A549 (cell line): ENCODE measurements around the gene TTC1. TPM values are rescaled to one million over a fixed set of nuclear protein-coding genes. Genes with fewer than 3 reads are reported as not detected.

Experiments used
- ATAC-seq, 2 experiments: fragments of 200-7000 bp in 1 of 2; fragments of >200 bp in 1 of 2; cut with Nextera tagmentation in 1 of 2; cut with Tn5 transposase in 1 of 2; 3 replicates each; pipeline versions ENCODE4 v1.8.0 to v1.9.1; 2018 to 2020; ENCODE audit warnings: mild to moderate bottlenecking in 1 of 2, moderate library complexity in 1 of 2
- CTCF ChIA-PET: fragments of 300-600 bp; sonication (Branson Sonifier 250); formaldehyde crosslinking; extraction: SDS; loops from one replicate; lab custom pipeline; 2021; ENCODE audit warnings: antibody characterized with exemption, inconsistent platforms; lab: Yijun Ruan, JAX
- POLR2A ChIA-PET: fragments of 350-600 bp; formaldehyde crosslinking; extraction: SDS; loops from one replicate; lab custom pipeline; 2021; ENCODE audit warnings: antibody characterized with exemption, inconsistent platforms; lab: Yijun Ruan, JAX
- DNase-seq, 2 experiments: peaks; one replicate each; pipeline versions ENCODE4 v3.0.0 to v3.0.0-alpha.2; 2011 to 2016; ENCODE audit warnings: low read depth in 1 of 2, low spot score in 1 of 2
- FAIRE-seq: peaks from 2 replicates; lab custom pipeline; 2011; peaks lifted over from hg19 to GRCh38; lab: Jason Lieb, UNC
- H3K27ac ChIP-seq, 2 experiments: fragments of >200 bp; sonication (Bioruptor Twin); formaldehyde crosslinking; 3 replicates each; pipeline ENCODE4 v1.5.1; 2016 to 2017
- H3K4me1 ChIP-seq: fragments of >200 bp; sonication (Bioruptor Twin); formaldehyde crosslinking; 3 replicates; pipeline ENCODE4 v1.6.1; 2016
- H3K4me2 ChIP-seq: fragments of >200 bp; sonication (Bioruptor Twin); formaldehyde crosslinking; 3 replicates; pipeline ENCODE4 v1.6.1; 2016
- H3K4me3 ChIP-seq: fragments of >200 bp; sonication (Bioruptor Twin); formaldehyde crosslinking; 3 replicates; pipeline ENCODE4 v1.5.1; 2016
- H3K9me3 ChIP-seq: fragments of >200 bp; sonication (Bioruptor Twin); formaldehyde crosslinking; 3 replicates; pipeline ENCODE4 v1.6.1; 2016
- CBX2 ChIP-seq: fragments of 200-600 bp; sonication (generic); IDR thresholded peaks from 2 replicates; pipeline ENCODE4 v1.6.1; 2016; ENCODE audit warnings: low read depth, mild to moderate bottlenecking, borderline replicate concordance
- CBX8 ChIP-seq: fragments of 200-600 bp; sonication (generic); IDR thresholded peaks from 2 replicates; pipeline ENCODE4 v1.6.1; 2016
- CHD2 ChIP-seq: fragments of 150-350 bp; IDR thresholded peaks from 2 replicates; pipeline ENCODE4 v1.6.1; 2014; ENCODE audit warnings: low read length; ENCODE audit not compliant: partially characterized antibody
- CHD4 ChIP-seq: fragments of 200-600 bp; sonication (generic); IDR thresholded peaks from 2 replicates; pipeline ENCODE4 v1.6.1; 2016; ENCODE audit warnings: antibody characterized with exemption, mild to moderate bottlenecking, borderline replicate concordance
- EHMT2 ChIP-seq: fragments of 200-600 bp; sonication (generic); IDR thresholded peaks from 2 replicates; pipeline ENCODE4 v1.6.1; 2016; ENCODE audit warnings: antibody characterized with exemption, low read depth, mild to moderate bottlenecking, moderate library complexity
- EP300 ChIP-seq, 2 experiments: fragments of >200 bp; sonication (Bioruptor Twin); formaldehyde crosslinking; IDR thresholded peaks; 2 replicates in 1 of 2; 3 replicates in 1 of 2; pipeline ENCODE4 v1.6.1; 2016 to 2017
- GATA3 ChIP-seq: IDR thresholded peaks from 2 replicates; pipeline ENCODE4 v1.6.1; 2012; ENCODE audit warnings: borderline replicate concordance
- HOXA7 ChIP-seq: fragments of 250-450 bp; sonication (Bioruptor Pico); IDR thresholded peaks from 2 replicates; pipeline ENCODE4 v1.5.0; 2020; ENCODE audit warnings: mild to moderate bottlenecking, moderate library complexity
- NPAS2 ChIP-seq: fragments of 250-450 bp; sonication (Bioruptor Pico); IDR thresholded peaks from 2 replicates; pipeline ENCODE4 v1.8.0; 2022; ENCODE audit warnings: mild to moderate bottlenecking, moderate library complexity, borderline replicate concordance
- POLR2AphosphoS2 ChIP-seq: conservative IDR thresholded peaks from 2 replicates; pipeline ENCODE4 v1.6.1; 2012; ENCODE audit warnings: low read length, improper control_type of control experiment, inconsistent platforms
- RAD21 ChIP-seq, 2 experiments: fragments of >200 bp in 1 of 2; sonication (Bioruptor Twin) in 1 of 2; formaldehyde crosslinking in 1 of 2; IDR thresholded peaks in 1 of 2; conservative IDR thresholded peaks in 1 of 2; 2 replicates in 1 of 2; 3 replicates in 1 of 2; pipeline ENCODE4 v1.6.1; 2012 to 2018; ENCODE audit warnings: inconsistent platforms in 1 of 2
- RARB ChIP-seq: fragments of 250-450 bp; sonication (Bioruptor Pico); IDR thresholded peaks from 2 replicates; pipeline ENCODE4 v1.8.0; 2021; ENCODE audit warnings: mild to moderate bottlenecking, moderate library complexity
- ZNF302 ChIP-seq: fragments of 250-450 bp; sonication (Bioruptor Pico); IDR thresholded peaks from 2 replicates; pipeline ENCODE4 v1.9.0; 2021; ENCODE audit warnings: inconsistent platforms, mild to moderate bottlenecking, moderate library complexity
- WGBS: methylation state at CpG from one replicate; pipeline ENCODE4 v1.1.6; 2017; ENCODE audit errors: missing lambda C conversion rate; 5-methylcytosine and 5-hydroxymethylcytosine counted together
- polyA plus RNA-seq, 4 experiments: library from polyadenylated mRNA; depleted of rRNA in 3 of 4; stranded (reverse); fragments of >200 nt; fragmentation: RNase III in 1 of 4; extraction: RNeasy Plus Mini Kit Qiagen cat#74134 plus additional on column Dnase treatment in 1 of 4; gene quantifications; 2 replicates in 3 of 4; 3 replicates in 1 of 4; pipeline ENCODE4 v1.2.3, GENCODE V29; 2011 to 2017
- TF ChIP-seq, protein P1 (sequence below): fragments of >200 bp; sonication (Bioruptor Twin); formaldehyde crosslinking; IDR thresholded peaks from 3 replicates; pipeline ENCODE4 v1.5.1; 2016
- TF ChIP-seq, protein P2 (sequence below): fragments of >200 bp; sonication (Bioruptor Twin); formaldehyde crosslinking; IDR thresholded peaks from 2 replicates; pipeline ENCODE4 v1.6.1; 2016
- TF ChIP-seq, protein P3 (sequence below): IDR thresholded peaks from 2 replicates; pipeline ENCODE4 v1.6.1; 2012

Gene TTC1
- polyA plus RNA-seq, 2 of the 4 experiments (the other 2 are of a cell fraction) = 64.9 to 79.7 TPM

DNA sequence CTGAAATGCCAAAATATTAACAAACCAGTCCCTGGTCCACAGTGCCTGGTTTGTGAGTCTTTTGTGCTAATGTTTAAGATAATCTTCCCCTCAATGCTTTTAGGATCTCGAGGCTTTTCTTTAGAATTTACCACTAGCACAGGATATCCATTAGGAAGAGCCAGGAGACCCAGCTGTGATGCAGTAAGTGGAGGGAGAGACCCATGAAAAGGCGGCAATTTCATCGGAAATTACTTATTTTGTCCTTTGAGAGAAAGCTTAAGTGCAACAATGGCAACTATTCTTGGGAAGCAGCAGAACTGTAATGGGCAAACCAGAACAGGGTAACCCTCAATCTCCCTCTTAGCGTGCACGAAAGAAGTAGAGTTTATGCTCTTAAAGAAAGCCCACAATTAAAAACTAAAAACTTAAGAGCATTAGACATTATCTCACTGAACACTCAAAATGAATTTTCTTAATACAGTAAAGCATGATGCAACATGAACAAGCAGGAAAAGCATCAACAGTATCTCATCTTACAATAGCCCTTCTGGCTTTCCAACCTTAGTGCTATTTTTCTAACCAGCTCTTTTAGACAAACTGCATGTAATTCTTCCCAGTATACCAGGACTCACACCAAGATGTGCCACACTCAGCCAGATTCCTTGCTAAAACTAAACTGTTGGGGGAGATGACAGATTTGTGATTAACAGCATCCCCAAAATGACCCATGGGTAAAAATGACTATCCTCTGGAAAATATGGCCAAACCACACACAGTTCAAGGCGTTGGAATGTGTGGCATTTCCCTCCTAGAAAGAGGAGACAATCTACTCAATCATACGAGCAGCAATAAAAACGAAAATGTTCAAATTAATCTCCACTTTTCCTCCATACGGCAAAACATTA is 73.9 kb downstream of the TTC1 start:
- no peak overlapping the region for H3K4me3 ChIP-seq
- H3K4me1 ChIP-seq = peaks cover 28% of the 10 kb centered on the region
- no peaks in the 10 kb centered on the region for H3K9me3 ChIP-seq
- H3K4me2 ChIP-seq = peak overlapping the region; percentile 53
- CTCF ChIA-PET = interaction anchor here (0.5 to 2.8 kb wide), 3 partner anchors 25 to 92 kb away, joined by 4 to 10 read pairs (median 4); no protein-coding TSS in a partner anchor
- 52% methylated on average over 9 of the region's 9 CpGs for WGBS
- peak overlapping the region; percentile 46 to 77 for H3K27ac ChIP-seq
- ATAC-seq (peak; percentile 33 to 78; a peak in 5 of 6 replicates), FAIRE-seq (no peak), DNase-seq (peak in 1 of 2 experiments; percentile 42)
- POLR2A ChIA-PET = interaction anchor here (1.1 to 1.3 kb wide), 2 partner anchors 36 to 83 kb away, joined by 4 to 6 read pairs; partner anchors contain the start of gene PWWP2A
- no peak for TF ChIP-seq POLR2AphosphoS2
- no peak for TF ChIP-seq CHD4
- TF ChIP-seq, protein P1, sequence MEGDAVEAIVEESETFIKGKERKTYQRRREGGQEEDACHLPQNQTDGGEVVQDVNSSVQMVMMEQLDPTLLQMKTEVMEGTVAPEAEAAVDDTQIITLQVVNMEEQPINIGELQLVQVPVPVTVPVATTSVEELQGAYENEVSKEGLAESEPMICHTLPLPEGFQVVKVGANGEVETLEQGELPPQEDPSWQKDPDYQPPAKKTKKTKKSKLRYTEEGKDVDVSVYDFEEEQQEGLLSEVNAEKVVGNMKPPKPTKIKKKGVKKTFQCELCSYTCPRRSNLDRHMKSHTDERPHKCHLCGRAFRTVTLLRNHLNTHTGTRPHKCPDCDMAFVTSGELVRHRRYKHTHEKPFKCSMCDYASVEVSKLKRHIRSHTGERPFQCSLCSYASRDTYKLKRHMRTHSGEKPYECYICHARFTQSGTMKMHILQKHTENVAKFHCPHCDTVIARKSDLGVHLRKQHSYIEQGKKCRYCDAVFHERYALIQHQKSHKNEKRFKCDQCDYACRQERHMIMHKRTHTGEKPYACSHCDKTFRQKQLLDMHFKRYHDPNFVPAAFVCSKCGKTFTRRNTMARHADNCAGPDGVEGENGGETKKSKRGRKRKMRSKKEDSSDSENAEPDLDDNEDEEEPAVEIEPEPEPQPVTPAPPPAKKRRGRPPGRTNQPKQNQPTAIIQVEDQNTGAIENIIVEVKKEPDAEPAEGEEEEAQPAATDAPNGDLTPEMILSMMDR = no peak
- no peak for TF ChIP-seq EP300 (IDR thresholded peaks at IDR 0.05)
- no peak for TF ChIP-seq CHD2
- TF ChIP-seq, protein P2, sequence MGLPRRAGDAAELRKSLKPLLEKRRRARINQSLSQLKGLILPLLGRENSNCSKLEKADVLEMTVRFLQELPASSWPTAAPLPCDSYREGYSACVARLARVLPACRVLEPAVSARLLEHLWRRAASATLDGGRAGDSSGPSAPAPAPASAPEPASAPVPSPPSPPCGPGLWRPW = no peak
- no peak for TF ChIP-seq EHMT2
- TF ChIP-seq GATA3 = peak; percentile 38; the same call in 1 of the 2 replicates

DNA sequence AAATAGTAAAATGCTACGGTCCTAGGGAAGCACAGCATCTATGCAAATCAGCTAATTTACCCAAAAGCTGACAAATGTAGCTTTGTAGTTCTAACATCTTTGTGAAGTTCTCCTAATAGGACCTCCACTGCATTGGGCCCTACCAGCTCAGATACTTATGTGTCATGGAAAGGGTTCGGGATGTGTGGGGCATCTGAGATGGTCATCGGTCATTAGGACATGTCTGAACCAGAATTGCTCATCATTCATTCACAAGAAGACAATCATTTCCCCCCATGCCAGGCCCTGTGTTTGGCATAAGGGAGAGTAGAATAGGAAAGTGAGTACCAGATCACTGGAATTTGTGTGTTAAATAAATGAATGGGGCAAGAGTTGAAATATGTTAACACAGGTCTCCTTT is 74.6 kb downstream of the TTC1 start:
- ChIA-PET CTCF (interaction anchor here (1.8 to 2.8 kb wide), 2 partner anchors 24 to 32 kb away, joined by 4 to 10 read pairs; no protein-coding TSS in a partner anchor), POLR2A (interaction anchor here (1.1 to 1.3 kb wide), 2 partner anchors 35 to 82 kb away, joined by 4 to 6 read pairs; partner anchors contain the start of gene PWWP2A)
- 10% methylated on average over 3 of the region's 3 CpGs for WGBS
- Histone ChIP-seq H3K4me2 (peak overlapping the region; percentile 53), H3K27ac (peak overlapping the region; percentile 10 to 77; a peak in 4 of 6 replicates), H3K4me1 (peaks cover 28% of the 10 kb centered on the region), H3K9me3 (no peaks in the 10 kb centered on the region)
- no peak for FAIRE-seq
- ATAC-seq = peak; percentile 67 to 77; a peak in 4 of 6 replicates
- peak; percentile 21 to 39 for DNase-seq
- no peak for TF ChIP-seq ZNF302 (CRISPR knock-in tag)
- TF ChIP-seq RARB (CRISPR knock-in tag) = no peak
- no peak for TF ChIP-seq CBX2
- TF ChIP-seq NPAS2 (CRISPR knock-in tag) = no peak
- no peak for TF ChIP-seq RAD21 (conservative IDR thresholded peaks at IDR 0.05 in 1 of 2, IDR thresholded peaks at IDR 0.05 in 1 of 2)
- TF ChIP-seq CBX8 = no peak
- TF ChIP-seq EP300 (IDR thresholded peaks at IDR 0.05) = no peak
- TF ChIP-seq, all 56 proteins: peak for 0
- H3K4me3 ChIP-seq = no peak overlapping the region

DNA sequence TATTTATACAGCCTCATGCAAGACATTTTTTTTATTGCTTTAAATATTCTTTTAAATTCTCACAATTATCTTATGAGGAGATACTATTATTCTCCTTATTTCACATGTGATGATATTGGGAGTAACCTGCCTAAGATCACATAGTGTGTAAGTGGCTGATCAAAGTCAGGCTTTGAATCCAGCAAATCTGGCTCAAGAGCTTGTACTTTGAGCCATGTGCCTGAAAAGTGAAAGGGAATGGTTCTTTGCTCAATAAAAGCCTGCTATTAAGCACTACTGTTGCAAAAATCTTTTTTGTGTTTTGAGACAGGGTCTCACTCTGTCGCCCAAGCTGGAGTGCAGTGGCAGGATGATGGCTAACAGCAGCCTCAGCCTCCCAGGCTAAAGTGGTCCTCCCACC is 75.2 kb downstream of the TTC1 start:
- 91% methylated on average over 1 of the region's 1 CpG for WGBS
- H3K27ac ChIP-seq = peak overlapping the region in 1 of 2 experiments; percentile 77; a peak in 4 of 6 replicates
- H3K4me3 ChIP-seq = no peak overlapping the region
- no peak for DNase-seq
- ATAC-seq = no peak
- peaks cover 28% of the 10 kb centered on the region for H3K4me1 ChIP-seq
- ChIA-PET POLR2A (interaction anchor here (1.1 kb wide), 1 partner anchor 81 kb away, joined by 6 read pairs; no protein-coding TSS in a partner anchor), CTCF (interaction anchor here (1.8 to 2.8 kb wide), 2 partner anchors 23 to 261 kb away, joined by 5 to 10 read pairs; no protein-coding TSS in a partner anchor)
- no peak for TF ChIP-seq HOXA7 (CRISPR knock-in tag)
- TF ChIP-seq, protein P3, sequence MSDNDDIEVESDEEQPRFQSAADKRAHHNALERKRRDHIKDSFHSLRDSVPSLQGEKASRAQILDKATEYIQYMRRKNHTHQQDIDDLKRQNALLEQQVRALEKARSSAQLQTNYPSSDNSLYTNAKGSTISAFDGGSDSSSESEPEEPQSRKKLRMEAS = no peak
- TF ChIP-seq NPAS2 (CRISPR knock-in tag) = no peak
- no peak for TF ChIP-seq EHMT2
- TF ChIP-seq, all 56 proteins: peak for 0
- H3K4me2 ChIP-seq = peak overlapping the region; percentile 53; the same call in 1 of the 3 replicates
- H3K9me3 ChIP-seq = no peaks in the 10 kb centered on the region
- no peak for FAIRE-seq
